ENCODE data around the gene FHIT. TPM values are rescaled to one million over a fixed set of nuclear protein-coding genes. Genes with fewer than 3 reads are reported as not detected.

The FHIT gene
- total and polyA plus RNA-seq, 2 of the 4 experiments (the other 2 are of a cell fraction), result 0.07 TPM; not detected in 1

DNA sequence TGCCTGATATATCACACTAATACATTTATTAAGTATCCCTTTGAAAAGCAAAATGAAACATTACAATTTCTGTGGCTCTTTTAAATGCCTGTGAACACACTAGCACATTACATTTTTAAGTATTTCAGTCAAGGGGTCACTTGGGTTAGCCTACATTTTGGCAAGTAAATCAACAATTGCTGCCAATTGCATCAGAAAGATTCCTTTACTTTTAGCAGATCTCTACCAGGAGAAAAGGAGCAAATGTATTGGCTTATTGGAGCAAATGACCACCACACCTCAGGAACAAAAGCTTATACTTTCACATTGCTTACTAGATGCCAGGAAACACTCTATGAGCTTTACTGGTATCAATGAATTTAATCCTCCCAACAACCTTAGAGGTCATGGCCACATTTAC, 947.1 kb downstream of the FHIT start:
- Histone ChIP-seq H4K8ac (ENCODE audit: low read depth in 2 of 2, low read length in 2 of 2) (peak overlapping the region; percentile 11 to 41; a peak in 2 of 4 replicates), H3K9ac (ENCODE audit: low read depth, low read length) (no peak overlapping the region), H4K5ac (ENCODE audit: low read depth, low read length) (peak overlapping the region; percentile 68), H4K20me1 (ENCODE audit: insufficient read depth, low read length) (no peaks in the 10 kb centered on the region), H3K4me2 (ENCODE audit: low read depth, low read length) (peak overlapping the region; percentile 2; the same call in 1 of the 2 replicates), H3K18ac (ENCODE audit: low read depth, low read length) (peak overlapping the region; percentile 28), H3K9me1 (ENCODE audit: insufficient read depth, low read length) (no peaks in the 10 kb centered on the region; the same call in 1 of the 2 replicates), H3K4me3 (ENCODE audit: insufficient read depth, low read depth, low read length) (no peak overlapping the region), H3K23ac (ENCODE audit: low read depth, low read length) (peak overlapping the region; percentile 46; the same call in 1 of the 2 replicates), H3K14ac (replicated peaks; ENCODE audit: low read depth, low read length) (peak overlapping the region; percentile 77), H2AK9ac (replicated peaks; ENCODE audit: low read depth, low read length, poor library complexity) (no peak overlapping the region), H3K27me3 (ENCODE audit: control insufficient read depth, insufficient read depth, low read length) (no peaks in the 10 kb centered on the region), H3K36me3 (ENCODE audit: control insufficient read depth, insufficient read depth, low read length) (no peaks in the 10 kb centered on the region), H3K9me3 (ENCODE audit: control insufficient read depth, insufficient read depth, low read length) (no peaks in the 10 kb centered on the region), H4K91ac (ENCODE audit: insufficient read depth, low read depth, low read length) (peak overlapping the region; percentile 67), H2BK15ac (ENCODE audit: low read depth, low read length) (peak overlapping the region; percentile 63; the same call in 1 of the 3 replicates), H3K4me1 (ENCODE audit: control insufficient read depth, insufficient read depth, low read length) (peaks cover 13% of the 10 kb centered on the region), H2BK5ac (ENCODE audit: low read depth, low read length, poor library complexity, severe bottlenecking) (no peak overlapping the region), H3K56ac (ENCODE audit: extremely low read depth, insufficient read depth, low read length) (no peak overlapping the region), H3K79me1 (ENCODE audit: low read depth in 1 of 2, low read length in 2 of 2) (no peaks in the 10 kb centered on the region), H2BK20ac (ENCODE audit: low read depth, low read length) (peak overlapping the region; percentile 75), H2AFZ (replicated peaks; ENCODE audit: low read length, poor library complexity) (no peak overlapping the region), H3K27ac (ENCODE audit: insufficient read depth, low read length) (peak overlapping the region; percentile 28; the same call in 1 of the 2 replicates), H3K4ac (ENCODE audit: low read depth, low read length) (peak overlapping the region; percentile 39; the same call in 1 of the 2 replicates), H2BK120ac (ENCODE audit: low read depth, low read length) (peak overlapping the region; percentile 91), H2AK5ac (ENCODE audit: low read depth, low read length) (no peak overlapping the region; the same call in 1 of the 2 replicates)
- in situ Hi-C loops (cut with MboI; ENCODE audit: low sequenced_read_pairs), result no loop called here
- DNase-seq (peak; percentile 85), ATAC-seq (ENCODE audit: low read depth) (peak; percentile 21; the same call in 1 of the 2 replicates)
- dilution Hi-C loops (cut with HindIII; ENCODE audit: low sequenced_read_pairs, unreplicated experiment), result no loop called here
- peak; percentile 86 for TF ChIP-seq CEBPB (IDR thresholded peaks at IDR 0.05; ENCODE audit: low read depth, low read length)
- TF ChIP-seq SMC3 (IDR thresholded peaks at IDR 0.05; ENCODE audit: low read depth, low read length), result no peak
- TF ChIP-seq, protein P1, sequence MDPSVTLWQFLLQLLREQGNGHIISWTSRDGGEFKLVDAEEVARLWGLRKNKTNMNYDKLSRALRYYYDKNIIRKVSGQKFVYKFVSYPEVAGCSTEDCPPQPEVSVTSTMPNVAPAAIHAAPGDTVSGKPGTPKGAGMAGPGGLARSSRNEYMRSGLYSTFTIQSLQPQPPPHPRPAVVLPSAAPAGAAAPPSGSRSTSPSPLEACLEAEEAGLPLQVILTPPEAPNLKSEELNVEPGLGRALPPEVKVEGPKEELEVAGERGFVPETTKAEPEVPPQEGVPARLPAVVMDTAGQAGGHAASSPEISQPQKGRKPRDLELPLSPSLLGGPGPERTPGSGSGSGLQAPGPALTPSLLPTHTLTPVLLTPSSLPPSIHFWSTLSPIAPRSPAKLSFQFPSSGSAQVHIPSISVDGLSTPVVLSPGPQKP (IDR thresholded peaks at IDR 0.05; ENCODE audit: borderline replicate concordance, low read depth, low read length), result no peak
- ChIA-PET CTCF (no interaction called here), POLR2A (ENCODE audit: unreplicated experiment) (no interaction called here)
- BruUV-seq (replicated peaks), result no TSS peak
- intact Hi-C loops (cut with micrococcal nuclease), result no loop called here
